Stimulated activated CD8-positive, alpha-beta memory T cell treated with anti-CD3 and anti-CD28 coated beads, Interleukin-7, amount 100 ng/mL, for 24 hours (primary cell): ENCODE measurements around the gene CGRRF1.

Source experiments
- DNase-seq: peaks from one replicate; pipeline ENCODE4 v3.0.0-alpha.2; 2020; ENCODE audit warnings: low read depth

CGRRF1 gene, protein sequence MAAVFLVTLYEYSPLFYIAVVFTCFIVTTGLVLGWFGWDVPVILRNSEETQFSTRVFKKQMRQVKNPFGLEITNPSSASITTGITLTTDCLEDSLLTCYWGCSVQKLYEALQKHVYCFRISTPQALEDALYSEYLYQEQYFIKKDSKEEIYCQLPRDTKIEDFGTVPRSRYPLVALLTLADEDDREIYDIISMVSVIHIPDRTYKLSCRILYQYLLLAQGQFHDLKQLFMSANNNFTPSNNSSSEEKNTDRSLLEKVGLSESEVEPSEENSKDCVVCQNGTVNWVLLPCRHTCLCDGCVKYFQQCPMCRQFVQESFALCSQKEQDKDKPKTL

DNA sequence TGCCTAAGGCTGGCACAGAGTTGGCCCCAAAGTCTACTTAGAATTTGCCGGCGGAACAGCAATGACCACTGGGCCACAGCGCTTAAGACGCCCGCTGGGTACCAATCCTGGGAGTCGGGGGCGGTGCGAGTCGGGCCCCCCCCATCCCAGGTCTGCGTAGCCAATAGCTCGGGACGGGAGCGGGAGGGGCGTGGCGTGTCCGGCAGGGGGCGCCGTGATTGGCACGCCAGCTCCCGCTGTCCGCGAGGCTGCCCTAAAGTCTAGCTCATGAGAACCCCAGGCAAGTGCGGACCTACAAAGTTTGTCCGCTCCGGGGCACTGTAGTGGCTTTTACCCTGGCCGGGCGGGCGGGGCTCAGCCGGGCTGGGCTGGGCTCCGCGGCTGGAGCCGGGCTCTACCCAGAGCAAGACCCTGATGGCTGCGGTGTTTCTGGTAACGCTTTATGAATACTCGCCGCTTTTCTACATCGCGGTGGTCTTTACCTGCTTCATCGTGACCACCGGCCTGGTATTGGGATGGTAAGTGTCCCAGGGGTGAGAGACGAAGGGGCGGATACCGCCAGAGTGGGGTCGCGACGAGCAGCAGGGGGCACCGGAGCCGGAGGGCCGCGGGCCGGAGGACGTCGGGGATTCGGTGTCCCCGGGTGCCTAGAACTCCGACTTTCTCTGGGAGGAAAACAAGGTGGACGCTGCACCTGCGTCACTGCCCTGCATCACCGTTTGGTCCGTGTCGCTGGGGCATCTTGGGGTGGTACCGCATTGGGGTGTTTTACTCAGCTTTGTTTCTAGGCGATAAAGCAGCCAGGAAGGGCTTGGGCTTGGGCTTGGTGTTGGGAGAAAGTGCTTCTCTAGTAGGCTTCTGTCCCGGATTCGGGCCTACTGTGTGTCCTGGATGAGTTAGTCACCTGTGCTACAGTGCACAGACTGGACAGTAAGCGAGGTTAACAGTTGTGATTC lies at the start of gene CGRRF1:
TSS of gene CGRRF1 (plus strand) at position 361 of the 956 bp plus-strand sequence. CDS start at position 415, 54 bp downstream.
- DNase-seq = peak; percentile 96

DNA sequence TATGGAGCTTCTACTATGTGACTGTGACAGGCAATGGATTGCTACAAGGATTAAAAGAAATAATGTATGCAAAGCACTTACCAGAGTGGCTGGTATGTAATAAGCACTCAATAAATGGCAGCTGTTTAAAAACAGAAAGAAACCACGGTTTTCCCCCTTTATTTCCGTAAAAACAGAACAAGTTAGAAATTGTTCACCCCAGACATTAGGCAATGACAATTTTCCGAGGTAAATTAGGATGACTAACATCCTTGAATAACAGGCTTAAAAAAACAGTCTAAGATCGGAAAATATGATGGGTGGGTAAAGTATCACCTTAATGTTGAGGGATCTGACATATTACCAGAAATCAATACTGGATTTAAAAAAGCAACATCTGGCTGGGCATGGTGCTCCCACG lies 47.7 kb upstream of the CGRRF1 start:
- no peak for DNase-seq

DNA sequence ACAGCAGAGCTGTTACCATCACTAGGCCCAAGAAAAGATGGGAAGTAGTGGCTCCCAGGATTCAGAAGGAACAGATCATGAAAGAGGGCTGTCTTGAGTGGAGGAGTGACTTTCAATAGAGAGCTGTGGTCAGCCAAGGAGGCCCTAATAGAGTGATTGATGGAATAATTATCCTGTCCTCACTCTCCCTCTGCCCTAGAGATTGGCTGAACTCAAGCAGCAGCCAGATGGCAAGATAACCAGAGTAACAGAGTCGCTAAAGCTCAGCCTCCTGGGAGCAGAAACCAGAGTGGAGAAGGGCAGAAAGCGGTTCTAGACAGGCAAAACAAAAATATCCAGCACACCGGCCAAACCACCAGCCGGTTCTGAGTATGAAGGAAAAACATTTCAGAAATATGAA lies 44.1 kb upstream of the CGRRF1 start:
- no peak for DNase-seq

DNA sequence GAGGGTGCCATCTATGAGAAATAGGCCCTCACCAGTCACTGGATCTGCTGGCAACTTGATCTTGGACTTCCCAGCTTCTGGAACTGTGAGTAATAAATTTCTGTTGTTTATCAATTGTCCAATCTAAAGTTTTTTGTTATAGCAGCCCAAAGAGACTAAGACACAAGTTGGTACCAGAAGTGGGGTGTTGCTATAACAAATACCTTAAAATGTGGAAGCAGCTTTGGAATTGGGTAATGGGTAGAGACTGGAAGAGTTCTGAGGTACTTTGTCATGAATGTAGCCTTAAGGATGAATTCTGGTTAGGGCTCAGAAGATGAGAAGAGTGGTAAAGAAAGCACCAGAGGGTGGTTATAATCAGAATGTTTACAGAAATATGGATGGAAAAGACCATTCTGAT lies 42.4 kb upstream of the CGRRF1 start:
- DNase-seq = no peak

DNA sequence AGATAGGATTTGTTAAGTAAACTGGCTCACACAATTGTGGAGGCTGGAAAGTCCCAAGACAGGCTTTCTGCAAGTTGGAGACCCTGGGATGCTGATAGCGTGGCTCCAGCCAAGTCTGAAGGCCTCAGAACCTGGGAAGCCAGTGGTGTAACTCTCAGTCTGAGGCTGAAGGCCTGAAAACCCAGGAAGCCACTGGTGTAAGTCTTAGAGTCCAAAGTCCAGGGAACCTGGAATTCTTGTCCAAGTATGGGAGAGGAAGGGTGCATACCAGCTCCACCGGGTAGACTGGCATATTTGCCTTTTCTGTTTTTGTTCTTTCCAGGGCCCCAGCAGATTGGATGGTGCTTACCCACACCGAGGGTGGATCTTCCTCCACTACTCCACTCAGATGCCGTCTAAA lies 39.0 kb upstream of the CGRRF1 start:
- DNase-seq = no peak

DNA sequence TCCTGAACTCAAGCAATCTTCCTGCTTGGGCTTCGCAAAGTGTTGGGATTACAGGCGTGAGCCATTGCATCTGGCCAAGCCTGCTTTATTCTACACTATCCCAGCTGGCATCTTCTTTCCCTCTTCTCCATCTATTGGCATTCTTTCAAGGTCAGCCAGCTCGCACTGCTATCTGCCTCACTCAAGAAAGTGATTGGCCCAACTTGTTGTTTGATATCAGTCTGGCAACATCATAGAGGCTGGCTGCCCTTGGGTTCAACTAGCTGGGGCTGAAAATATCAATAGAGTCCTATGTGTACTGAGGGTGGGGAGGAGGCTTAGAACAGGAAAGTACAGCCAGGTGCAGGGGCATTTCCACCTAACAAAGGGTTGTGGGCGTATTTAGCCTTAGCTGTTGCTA lies 38.1 kb upstream of the CGRRF1 start:
- DNase-seq = no peak

DNA sequence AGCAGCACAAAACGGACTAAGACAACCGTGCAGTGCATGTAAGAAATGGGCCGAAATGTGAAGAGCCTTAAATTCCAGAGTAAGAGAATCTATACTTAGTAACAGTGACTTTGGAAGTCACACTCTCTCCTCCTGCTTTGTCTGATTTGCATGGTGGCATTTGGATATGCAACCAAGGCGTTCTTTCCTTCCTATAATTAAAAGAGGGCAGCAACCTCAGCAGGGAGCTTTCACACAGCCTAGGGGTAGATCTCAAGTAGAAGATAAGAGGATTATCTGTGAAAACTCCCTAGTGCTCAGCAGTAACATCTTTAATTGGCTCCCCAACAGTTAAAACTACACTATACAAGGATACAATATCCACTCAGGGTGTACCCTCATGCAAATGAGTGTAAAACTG lies 37.4 kb upstream of the CGRRF1 start:
- no peak for DNase-seq

DNA sequence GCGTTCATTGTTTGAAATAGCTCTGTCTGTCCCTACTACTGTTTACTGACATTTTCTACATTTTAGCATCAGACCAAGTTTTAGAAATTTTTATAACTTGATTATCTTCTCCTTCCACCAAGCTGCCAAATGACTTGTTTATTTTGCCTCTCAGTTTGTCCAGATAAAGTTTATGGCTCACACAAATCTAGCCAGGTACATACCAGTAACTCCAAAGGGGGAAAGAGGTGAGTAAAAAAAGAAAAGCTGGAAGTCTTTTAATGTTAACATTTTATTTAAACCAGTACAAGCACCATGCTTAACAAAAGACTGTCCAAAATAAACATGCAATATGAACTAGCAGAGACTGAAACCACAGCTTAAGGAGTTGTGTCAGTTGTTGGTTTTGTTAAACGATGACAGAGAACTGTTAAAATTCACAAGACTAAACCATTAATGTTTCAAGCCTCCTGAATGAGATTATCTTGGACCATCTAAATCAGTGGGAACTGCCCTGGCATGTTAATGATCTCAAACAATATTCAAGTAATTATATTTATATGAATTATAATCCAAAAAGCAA lies 35.4 kb upstream of the CGRRF1 start:
- no peak for DNase-seq

DNA sequence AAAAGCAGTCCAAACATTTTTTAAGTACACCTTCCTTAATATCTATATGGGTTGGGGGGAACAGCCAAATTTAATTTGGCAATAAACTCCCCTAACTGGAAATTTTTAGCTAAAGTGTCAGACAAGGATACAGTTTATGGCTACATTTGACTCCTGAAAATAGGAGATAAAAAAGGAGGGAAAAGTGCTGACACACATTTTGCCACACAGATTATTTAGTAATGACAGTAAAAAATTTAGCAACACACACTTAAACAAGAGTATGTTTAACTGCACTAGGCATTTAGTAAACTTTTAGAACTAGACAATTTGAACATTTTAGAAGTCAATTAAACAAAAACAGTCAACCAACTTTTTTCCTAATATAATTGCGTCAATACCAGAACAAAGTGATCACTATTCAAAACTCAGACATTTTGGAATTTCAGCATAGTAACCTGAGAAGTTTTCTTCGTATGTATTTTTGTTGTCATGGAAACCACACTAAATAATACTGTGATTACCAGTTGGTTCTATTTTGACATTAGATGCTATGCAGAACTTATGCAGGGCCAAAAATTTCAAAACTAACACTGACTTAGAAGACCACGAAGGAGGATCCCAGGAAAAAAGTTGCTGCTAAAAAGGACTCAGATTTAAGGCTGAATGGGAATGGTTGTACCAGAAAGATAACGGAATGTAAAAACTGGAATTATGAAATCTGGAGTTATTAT lies 34.4 kb upstream of the CGRRF1 start:
- no peak for DNase-seq

DNA sequence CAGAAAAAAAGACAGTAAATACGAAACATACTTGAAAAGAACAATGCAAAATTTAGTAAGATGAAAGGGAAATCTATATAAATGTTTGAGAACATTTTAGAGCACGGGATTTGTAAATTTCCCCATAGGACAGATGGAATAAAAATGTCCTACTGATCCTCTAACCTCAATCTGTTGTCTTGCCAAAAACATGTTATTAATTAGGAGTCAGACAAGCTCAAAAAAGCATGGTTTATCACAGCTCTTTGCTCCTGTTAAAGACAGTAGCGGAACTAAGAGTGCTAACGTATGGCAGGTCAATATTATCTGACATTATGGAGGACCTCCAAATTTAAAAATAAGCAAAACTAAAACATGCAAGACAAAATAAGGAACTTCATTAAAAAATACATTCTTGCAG lies 33.8 kb upstream of the CGRRF1 start:
- no peak for DNase-seq

DNA sequence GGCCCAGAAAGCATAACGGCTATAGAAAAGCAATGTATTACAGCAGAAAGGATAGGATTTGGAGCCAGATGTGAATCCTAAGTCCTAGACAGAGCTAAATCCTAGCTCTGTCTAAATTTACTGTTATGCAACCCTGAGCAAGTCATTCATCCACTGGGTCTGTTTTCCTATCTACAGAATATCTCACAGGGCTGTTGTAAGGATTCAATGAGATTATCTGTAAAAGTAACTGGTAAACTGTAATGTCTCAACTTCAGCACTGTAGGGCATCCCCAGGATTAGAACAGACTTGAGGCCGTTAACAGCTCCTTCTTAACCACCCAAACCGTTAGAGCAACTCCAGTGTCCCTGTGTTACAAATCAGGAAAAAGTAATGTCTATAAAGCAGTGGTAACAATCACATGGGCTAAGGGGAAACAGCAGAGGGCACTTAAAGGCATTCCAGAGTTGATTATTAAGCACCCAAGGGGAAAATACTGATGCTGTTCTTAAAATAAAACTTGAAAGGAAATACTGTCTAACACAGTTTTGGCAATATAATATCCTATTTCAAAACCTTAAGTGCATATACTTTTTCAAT lies 31.0 kb upstream of the CGRRF1 start:
- DNase-seq = no peak

DNA sequence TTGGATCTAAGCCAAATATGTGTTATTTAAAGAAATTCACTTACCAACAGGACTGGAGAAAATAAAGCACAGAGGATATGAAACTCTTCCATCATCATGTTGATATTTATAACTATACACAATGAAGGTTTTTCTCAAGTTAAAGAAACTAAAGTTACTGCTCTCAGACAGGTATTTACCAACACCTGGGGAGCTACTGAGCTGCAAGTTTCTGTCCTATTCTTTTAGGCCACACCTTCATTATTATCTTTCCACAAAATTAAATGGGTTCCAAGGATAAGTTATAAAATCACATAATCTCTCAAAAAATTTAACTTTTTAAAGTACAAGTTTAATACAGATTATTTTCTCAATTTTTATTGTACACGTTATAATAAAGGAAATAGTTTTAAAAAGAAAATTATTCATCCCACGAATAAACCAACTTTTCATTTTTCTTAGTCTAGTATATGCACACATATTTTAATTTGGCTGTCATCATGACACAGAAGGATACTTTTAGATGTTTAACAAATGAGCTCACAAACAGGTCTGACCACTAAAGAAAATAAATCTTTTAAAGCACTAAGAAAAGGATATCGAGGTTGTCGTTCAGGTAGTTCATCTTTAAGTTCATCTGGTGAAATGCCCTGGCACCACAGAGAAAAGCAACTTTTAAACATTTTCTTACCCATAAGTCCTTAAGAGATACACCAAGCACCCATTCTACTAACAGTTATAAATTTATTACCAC lies 28.7 kb upstream of the CGRRF1 start:
- no peak for DNase-seq

DNA sequence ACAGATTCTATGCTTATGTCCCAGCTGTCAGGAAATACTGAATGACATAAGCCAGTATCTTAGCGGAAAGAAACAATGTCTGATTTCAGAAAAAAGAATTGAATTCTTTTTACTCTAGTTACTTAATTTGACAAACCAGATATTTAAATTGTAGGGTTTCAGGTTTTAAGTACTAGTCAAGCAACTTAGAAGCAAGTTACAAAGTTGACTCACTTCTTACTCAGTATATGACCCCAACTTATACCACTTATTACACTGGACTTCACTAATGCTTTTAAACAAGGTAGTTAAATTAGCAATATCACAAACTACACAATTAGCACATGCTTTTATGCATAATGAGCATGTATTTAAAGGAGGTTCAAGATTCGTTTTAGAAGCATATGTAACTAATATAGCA lies 28.0 kb upstream of the CGRRF1 start:
- no peak for DNase-seq

DNA sequence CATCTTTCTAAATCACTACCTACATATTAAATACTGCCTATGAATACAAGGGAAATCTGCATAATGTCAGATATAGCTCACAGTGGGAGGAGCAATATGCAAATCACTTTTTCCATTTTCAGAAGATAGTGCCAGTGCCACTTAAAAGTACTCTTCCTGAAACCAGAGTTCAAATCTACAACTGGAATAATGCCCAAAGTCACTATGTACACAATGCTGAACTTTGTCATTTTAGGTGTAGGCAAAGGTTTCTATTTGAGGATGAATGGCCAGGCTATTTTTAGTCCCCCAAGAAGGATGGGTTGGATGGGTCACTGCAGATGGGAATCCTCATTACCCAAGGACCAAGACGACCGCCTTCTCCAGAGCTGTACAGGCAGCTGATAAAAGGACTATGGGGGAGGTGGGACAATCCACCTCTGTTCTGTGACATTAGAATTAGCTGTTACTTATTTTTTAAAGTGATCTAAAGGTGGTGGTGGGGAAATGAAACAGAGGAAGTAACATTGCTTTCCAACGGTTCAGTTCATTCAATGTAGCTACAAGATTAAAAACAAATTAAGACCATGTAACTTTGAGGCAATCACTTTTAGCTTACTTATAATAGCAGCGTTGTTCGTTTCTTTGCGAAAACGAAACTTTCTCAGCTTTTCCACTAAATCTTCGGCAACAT lies 26.5 kb upstream of the CGRRF1 start:
- DNase-seq = no peak

DNA sequence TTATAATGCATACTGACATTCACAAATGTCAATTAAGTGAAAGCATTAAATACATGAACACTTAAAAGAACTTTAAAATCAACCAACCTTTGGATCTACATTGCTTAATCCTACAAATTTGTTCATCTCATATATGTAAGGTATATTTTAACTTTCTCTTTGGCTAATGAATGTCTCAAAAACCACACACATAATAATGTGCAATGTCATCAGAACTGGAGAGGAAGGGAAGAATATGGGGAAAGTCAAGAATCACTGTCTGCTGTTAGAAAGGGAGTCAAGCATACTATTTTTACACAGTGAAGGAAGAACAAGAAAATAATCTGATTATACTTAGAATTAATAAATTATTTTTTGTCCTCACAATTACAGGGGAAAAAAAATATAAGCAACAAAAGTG lies 25.9 kb upstream of the CGRRF1 start:
- no peak for DNase-seq

DNA sequence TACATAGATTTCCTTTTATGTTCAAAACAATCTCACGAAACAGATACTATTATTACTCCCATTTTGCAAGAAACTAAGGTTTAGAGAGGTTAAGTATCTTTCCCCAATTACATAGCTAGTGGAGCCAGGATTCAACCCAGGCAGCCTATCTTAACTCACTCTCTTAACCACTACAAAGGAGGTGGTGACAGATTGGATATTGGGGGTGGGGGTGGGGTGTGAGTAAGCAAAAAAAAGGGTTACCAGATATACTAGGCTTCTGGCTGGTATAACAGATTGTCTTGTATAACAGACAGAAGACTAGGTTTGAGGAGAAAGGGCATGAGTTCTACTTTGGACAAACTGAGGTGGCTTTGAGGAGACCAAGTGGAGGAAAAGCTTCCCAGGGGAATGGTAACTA lies 23.0 kb upstream of the CGRRF1 start:
- no peak for DNase-seq

DNA sequence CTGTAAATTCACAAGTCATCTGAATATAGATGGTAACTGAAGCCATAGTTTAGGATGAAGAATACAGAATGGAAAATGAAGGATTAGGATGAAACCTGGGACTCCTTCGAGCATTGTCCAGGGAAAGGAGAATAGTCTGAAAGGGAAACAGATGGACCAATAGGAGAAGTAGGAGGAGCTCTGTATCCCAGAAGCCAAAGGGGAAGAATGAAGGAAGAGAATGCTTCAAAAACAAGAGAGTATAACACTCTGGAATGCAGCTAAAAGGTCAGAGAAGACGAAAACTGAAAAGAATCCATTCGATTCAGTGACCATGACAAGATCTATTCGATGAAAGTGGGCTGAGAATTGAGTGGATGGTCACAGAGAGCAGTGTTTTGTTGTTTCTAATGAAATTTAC lies 21.9 kb upstream of the CGRRF1 start:
- DNase-seq = no peak

DNA sequence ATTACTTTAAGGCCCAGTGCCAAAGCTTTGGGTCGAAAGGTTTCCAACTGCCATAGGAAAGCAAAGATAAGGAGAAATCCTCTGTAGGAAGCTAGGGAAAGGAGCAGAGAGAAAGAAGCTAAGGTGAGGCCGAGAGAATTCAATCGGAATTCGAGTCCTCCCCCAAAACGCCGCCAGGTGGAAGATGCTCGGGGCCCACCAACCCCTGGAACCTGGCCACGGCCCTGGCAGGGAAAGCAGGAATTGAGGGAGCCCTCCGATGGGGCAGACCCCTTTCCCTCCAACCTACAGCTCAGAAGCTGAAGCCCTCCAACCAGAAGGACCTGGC lies 21.4 kb upstream of the CGRRF1 start:
- no peak for DNase-seq

DNA sequence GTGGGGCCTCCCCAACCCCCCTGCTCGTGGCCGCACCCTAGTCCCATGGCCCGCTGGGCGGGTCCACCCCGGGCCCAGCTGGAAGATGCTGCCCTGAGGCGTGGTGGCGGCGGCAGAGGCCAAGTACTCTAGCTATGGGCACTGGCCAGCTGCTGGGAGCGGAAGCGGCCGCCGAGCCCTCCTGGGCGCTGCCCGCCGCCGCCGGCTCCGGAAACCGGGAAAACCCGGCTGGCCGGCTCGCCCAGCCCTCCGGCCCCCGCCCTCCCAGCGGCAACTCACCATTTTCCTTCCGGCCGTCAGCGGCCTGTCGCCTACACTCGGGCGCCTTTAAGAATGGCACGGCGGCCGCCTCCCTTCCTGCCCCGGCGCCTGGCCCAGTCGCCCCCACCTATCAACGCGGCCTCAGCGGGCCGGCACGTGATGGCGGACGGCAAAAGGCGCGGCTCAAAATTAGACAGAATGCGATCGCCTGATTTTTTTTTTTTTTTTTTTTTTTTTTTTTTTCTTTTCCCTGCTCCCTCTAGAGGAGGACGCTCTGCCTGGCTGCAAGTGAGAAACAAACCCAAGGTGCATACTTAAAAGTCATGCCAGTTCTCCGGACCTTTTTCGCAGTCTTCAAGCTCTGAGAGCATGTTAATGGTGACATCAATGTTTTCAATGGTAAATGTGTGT lies 20.9 kb upstream of the CGRRF1 start, which contains the start of gene GMFB:
TSS of gene GMFB (minus strand) at position 335 of the 672 bp plus-strand sequence. CDS start at position 282, 53 bp downstream.
- peak; percentile 74 for DNase-seq

DNA sequence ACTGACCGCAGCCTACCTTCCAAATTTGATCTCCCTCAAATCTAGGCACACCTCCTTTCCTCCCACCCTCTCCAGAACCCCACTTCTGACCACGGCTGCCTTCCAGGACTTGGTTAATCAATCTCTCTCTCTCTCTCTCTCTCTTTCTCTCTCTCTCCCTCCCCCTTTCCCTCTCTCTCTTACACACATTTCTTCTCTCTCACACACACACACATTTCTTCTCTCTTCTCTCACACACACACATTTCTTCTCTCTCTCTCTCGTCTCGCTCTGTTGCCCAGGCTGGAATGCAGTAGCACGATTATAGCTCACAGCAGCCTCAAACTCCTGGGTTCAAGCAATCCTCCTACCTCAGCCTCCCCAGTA lies 20.4 kb upstream of the CGRRF1 start:
- DNase-seq = no peak
